Right lobe of liver (tissue), 6 donors: Measurements from ENCODE around the gene AADAT. TPM values are rescaled to one million over a fixed set of nuclear protein-coding genes. Genes with fewer than 3 reads are reported as not detected.

Experiments used
- ATAC-seq, 4 donors: fragments of 200-7000 bp; cut with Tn5 transposase; one replicate each; pipeline ENCODE4 v1.9.1; 2020; ENCODE audit warnings: mild to moderate bottlenecking in 4 of 4, moderate library complexity in 4 of 4
- DNase-seq, 3 donors: peaks; one replicate each; pipeline ENCODE4 v3.0.0-alpha.2; 2020
- H3K27ac ChIP-seq, 3 donors: fragments of 200-600 bp; one replicate each; pipeline ENCODE4 v1.8.0; 2022
- H3K27me3 ChIP-seq, 2 donors: fragments of 200-600 bp; one replicate each; pipeline ENCODE4 v1.8.0; 2022
- H3K36me3 ChIP-seq, 4 donors: fragments of 200-600 bp; sonication (generic) in 1 of 4; one replicate each; pipeline versions ENCODE4 v1.5.1 to v1.8.0; 2017 to 2022; ENCODE audit warnings: control low read depth in 1 of 4
- H3K4me1 ChIP-seq, 4 donors: fragments of 200-600 bp; sonication (generic) in 1 of 4; one replicate each; pipeline versions ENCODE4 v1.5.1 to v1.8.0; 2017 to 2022; ENCODE audit warnings: control low read depth in 1 of 4
- H3K4me3 ChIP-seq, 3 donors: fragments of 200-600 bp; one replicate each; pipeline ENCODE4 v1.8.0; 2022
- H3K9me3 ChIP-seq, 4 donors: fragments of 200-600 bp; sonication (generic) in 1 of 4; one replicate each; pipeline versions ENCODE4 v1.5.1 to v1.8.0; 2017 to 2022; ENCODE audit warnings: control low read depth in 1 of 4
- POLR2A ChIP-seq: fragments of 450-650 bp; IDR thresholded peaks from one replicate; pipeline ENCODE4 v1.6.1; 2017; ENCODE audit warnings: antibody characterized with exemption, mild to moderate bottlenecking
- WGBS: methylation state at CpG from one replicate; pipeline ENCODE4 v1.1.6; 2018; ENCODE audit warnings: low coverage, low lambda C conversion rate; ENCODE audit not compliant: insufficient coverage; ENCODE audit errors: missing lambda C conversion rate; 5-methylcytosine and 5-hydroxymethylcytosine counted together
- intact Hi-C, 2 donors: fragments of 100-400 bp; cut with DNase I; formaldehyde crosslinking; loops; one replicate each; pipeline versions ENCODE4 v1.11.2 to v1.14.1; 2022
- total RNA-seq, 6 experiments: library from RNA; depleted of rRNA in 2 of 6; stranded (reverse); fragments of >200 nt in 2 of 6; fragmentation: NEBNext Ultra II Directional in 3 of 6; extraction: Animal tissue kit (Norgen Biotek cat#: 25700) in 3 of 6; gene quantifications; one replicate each; pipeline versions ENCODE4 v1.1.0 to v1.2.4, GENCODE V29; 2016 to 2023
- TF ChIP-seq, protein P1 (sequence below), 4 donors: fragments of 200-600 bp in 3 of 4; fragments of 450-650 bp in 1 of 4; IDR thresholded peaks; one replicate each; pipeline versions ENCODE4 v1.5.1 to v1.8.0; 2016 to 2022; ENCODE audit warnings: antibody characterized with exemption in 4 of 4, mild to moderate bottlenecking in 2 of 4
- donor health status: DM: no; HTN: yes; CAD: no.
- donor health status: DM: no; HTN: no; CAD: no.
- donor health status: DM: no; HTN: no; CAD: no.
- donor health status: DM: no; HTN: yes; CAD: no.
- donor health status: DM: no; HTN: yes; CAD: no.

AADAT gene
- total RNA-seq, 6 experiments from 2014 or later: 5.6 to 43.3 (median 19.5) TPM

DNA sequence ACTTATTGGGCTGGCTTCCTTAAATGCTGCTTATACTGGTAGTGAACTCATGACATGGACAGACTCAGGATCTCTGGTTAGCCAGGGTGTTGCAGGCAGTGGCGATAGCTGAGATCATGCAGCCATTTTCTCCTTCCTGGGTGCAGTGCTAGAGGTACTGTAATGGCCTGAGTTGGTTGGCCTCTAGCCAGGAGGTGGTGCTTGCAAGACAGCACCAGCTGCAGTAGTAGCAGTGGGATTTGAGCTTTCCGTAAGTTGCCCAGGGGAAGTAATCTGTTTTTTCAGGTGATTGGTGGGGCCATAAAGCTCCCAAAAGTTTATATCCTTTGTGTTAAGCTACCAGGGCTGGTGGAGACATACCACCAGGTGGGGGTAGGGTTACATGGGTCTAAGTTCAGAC is 45.1 kb upstream of the AADAT start:
- DNase-seq: no peak
- no peak for TF ChIP-seq POLR2A
- TF ChIP-seq, protein P1, sequence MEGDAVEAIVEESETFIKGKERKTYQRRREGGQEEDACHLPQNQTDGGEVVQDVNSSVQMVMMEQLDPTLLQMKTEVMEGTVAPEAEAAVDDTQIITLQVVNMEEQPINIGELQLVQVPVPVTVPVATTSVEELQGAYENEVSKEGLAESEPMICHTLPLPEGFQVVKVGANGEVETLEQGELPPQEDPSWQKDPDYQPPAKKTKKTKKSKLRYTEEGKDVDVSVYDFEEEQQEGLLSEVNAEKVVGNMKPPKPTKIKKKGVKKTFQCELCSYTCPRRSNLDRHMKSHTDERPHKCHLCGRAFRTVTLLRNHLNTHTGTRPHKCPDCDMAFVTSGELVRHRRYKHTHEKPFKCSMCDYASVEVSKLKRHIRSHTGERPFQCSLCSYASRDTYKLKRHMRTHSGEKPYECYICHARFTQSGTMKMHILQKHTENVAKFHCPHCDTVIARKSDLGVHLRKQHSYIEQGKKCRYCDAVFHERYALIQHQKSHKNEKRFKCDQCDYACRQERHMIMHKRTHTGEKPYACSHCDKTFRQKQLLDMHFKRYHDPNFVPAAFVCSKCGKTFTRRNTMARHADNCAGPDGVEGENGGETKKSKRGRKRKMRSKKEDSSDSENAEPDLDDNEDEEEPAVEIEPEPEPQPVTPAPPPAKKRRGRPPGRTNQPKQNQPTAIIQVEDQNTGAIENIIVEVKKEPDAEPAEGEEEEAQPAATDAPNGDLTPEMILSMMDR (IDR thresholded peaks at IDR 0.05): no peak
- 100% methylated on average over 1 of the region's 2 CpGs for WGBS
- H3K36me3 ChIP-seq: no peaks in the 10 kb centered on the region
- H3K4me3 ChIP-seq: no peak overlapping the region
- no peaks in the 10 kb centered on the region for H3K4me1 ChIP-seq
- intact Hi-C loops: no loop called here
- H3K27me3 ChIP-seq: no peaks in the 10 kb centered on the region
- ATAC-seq: no peak
- no peak overlapping the region for H3K27ac ChIP-seq
- no peaks in the 10 kb centered on the region for H3K9me3 ChIP-seq

DNA sequence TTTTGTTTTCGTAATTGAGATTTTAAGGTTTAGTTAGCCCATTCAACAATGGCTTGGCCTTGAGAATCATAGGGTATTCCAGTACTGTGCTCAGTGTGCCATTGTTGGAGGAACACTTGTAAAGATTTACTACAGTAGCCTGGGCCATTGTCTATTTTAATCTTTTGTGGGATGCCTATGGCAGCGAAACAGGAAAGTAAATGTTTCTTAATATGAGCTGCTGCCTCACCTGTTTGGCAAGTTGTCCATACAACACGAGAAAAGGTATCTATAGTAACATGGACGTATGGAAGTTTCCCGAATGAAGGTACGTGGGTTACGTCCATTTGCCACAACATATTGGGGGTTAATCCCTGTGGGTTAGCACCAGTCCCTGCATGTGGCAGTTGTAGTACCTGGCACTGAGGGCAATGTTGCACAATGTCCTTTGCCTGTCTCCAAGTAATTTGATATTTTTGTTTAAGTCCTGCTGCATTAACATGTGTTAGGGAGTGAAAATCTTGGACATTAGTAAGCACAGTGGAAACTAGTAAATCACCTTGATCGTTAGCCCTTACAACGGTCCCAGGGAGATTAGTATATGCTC is 38.6 kb upstream of the AADAT start:
- ATAC-seq: no peak
- no peak for TF ChIP-seq POLR2A
- TF ChIP-seq, protein P1 (IDR thresholded peaks at IDR 0.05): no peak
- WGBS: 61% methylated on average over 7 of the region's 9 CpGs
- no peaks in the 10 kb centered on the region for H3K9me3 ChIP-seq
- no peaks in the 10 kb centered on the region for H3K4me1 ChIP-seq
- H3K27me3 ChIP-seq: no peaks in the 10 kb centered on the region
- no peak overlapping the region for H3K4me3 ChIP-seq
- H3K36me3 ChIP-seq: no peaks in the 10 kb centered on the region
- DNase-seq: no peak
- H3K27ac ChIP-seq: no peak overlapping the region
- intact Hi-C loops: no loop called here

DNA sequence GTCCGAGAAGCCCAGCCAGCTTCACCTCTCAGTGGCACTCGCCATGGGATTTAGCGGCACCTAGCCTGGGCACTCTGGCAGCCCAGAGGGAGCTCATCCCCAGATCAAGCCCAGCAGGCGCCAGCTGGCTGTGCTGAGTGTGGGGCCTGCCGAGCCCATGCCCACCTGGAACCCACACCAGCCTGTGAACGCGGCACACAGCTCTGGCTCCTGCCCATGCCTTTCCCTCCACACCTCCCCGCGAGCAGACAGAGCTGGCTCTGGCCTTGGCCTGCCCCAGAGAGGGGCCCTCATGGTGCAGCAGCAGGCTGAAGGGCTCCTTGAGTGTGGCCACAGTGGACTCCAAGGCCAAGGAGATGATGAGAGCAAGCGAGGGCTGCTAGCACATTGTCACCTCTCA is 38.0 kb upstream of the AADAT start:
- no peak for ATAC-seq
- Histone ChIP-seq H3K27ac (no peak overlapping the region), H3K27me3 (no peaks in the 10 kb centered on the region), H3K36me3 (no peaks in the 10 kb centered on the region), H3K4me1 (no peaks in the 10 kb centered on the region), H3K9me3 (no peaks in the 10 kb centered on the region), H3K4me3 (no peak overlapping the region)
- no peak for DNase-seq
- WGBS: 80% methylated on average over 1 of the region's 10 CpGs
- TF ChIP-seq, protein P1 (IDR thresholded peaks at IDR 0.05): no peak
- TF ChIP-seq POLR2A: no peak
- intact Hi-C loops: no loop called here

DNA sequence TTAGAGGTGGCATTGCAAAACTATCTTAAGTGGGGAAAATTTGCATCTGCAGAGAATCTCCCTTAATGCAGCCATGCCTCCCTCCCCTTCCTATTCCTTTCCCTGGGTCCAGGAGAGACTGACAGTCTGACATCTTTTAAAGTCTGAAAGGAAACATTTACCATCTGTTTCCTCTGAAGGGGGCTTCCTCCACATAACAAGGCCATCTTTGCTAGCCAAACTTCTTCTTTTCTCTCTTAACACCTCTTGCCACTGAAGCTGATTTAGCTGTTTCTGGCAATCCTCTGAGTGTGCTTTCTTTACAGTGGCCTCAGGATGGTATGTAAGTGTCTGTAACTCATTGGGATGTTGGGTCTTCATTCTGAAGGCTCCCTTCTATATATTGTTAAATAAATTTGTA is 34.6 kb upstream of the AADAT start:
- TF ChIP-seq, protein P1 (IDR thresholded peaks at IDR 0.05): no peak
- TF ChIP-seq POLR2A: no peak
- no peaks in the 10 kb centered on the region for H3K27me3 ChIP-seq
- no peak for DNase-seq
- intact Hi-C loops: no loop called here
- no peaks in the 10 kb centered on the region for H3K36me3 ChIP-seq
- H3K9me3 ChIP-seq: no peaks in the 10 kb centered on the region
- no peak for ATAC-seq
- no peak overlapping the region for H3K4me3 ChIP-seq
- no peaks in the 10 kb centered on the region for H3K4me1 ChIP-seq
- H3K27ac ChIP-seq: no peak overlapping the region

DNA sequence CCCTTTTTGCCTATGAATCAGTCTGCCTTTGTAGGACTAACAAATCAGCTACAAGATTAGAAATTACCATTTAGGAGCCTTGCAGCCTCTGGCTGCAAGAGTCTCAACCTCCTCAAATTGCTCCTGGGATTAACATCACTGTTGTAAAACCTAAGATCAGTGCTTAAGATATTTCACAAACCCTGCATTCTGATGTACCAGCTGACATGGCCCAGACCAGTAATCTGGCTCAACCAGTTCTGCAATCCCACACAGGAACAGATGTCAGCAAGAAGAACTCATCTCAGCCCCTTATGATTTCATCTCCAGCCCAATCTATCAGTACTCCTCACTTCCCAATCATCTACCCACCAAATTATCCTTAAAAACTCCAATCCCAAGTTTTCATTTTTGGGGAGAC is 32.5 kb upstream of the AADAT start:
- DNase-seq (no peak), ATAC-seq (no peak)
- no peaks in the 10 kb centered on the region for H3K27me3 ChIP-seq
- TF ChIP-seq, protein P1 (IDR thresholded peaks at IDR 0.05): no peak
- TF ChIP-seq POLR2A: no peak
- H3K27ac ChIP-seq: no peak overlapping the region
- H3K9me3 ChIP-seq: no peaks in the 10 kb centered on the region
- H3K4me3 ChIP-seq: no peak overlapping the region
- intact Hi-C loops: no loop called here
- no peaks in the 10 kb centered on the region for H3K4me1 ChIP-seq
- no peaks in the 10 kb centered on the region for H3K36me3 ChIP-seq
